Activated naive CD4-positive, alpha-beta T cell treated with anti-CD3 and anti-CD28 coated beads, Interleukin-2, amount 50 U/mL, for 24 hours (primary cell): ENCODE results near the gene DENR.
"Not testable (repeated sequence)": the region's sequence is repeated elsewhere in the genome, so short reads cannot be mapped to it uniquely, and the experiment has no call there.

Experiments
- H3K27ac Mint-ChIP-seq: one replicate; pipeline ENCODE4 v1.8.0; 2021; ENCODE audit warnings: mild to moderate bottlenecking, mixed read lengths
- H3K27me3 Mint-ChIP-seq: one replicate; pipeline ENCODE4 v1.8.0; 2021; ENCODE audit warnings: mixed read lengths
- H3K36me3 Mint-ChIP-seq: one replicate; pipeline ENCODE4 v1.8.0; 2021; ENCODE audit warnings: mixed read lengths
- H3K4me1 Mint-ChIP-seq: one replicate; pipeline ENCODE4 v1.8.0; 2021; ENCODE audit warnings: mixed read lengths
- H3K4me3 Mint-ChIP-seq: one replicate; pipeline ENCODE4 v1.8.0; 2021; ENCODE audit warnings: mild to moderate bottlenecking, mixed read lengths
- H3K9me3 Mint-ChIP-seq: one replicate; pipeline ENCODE4 v1.8.0; 2021; ENCODE audit warnings: mixed read lengths

The DENR gene

DNA sequence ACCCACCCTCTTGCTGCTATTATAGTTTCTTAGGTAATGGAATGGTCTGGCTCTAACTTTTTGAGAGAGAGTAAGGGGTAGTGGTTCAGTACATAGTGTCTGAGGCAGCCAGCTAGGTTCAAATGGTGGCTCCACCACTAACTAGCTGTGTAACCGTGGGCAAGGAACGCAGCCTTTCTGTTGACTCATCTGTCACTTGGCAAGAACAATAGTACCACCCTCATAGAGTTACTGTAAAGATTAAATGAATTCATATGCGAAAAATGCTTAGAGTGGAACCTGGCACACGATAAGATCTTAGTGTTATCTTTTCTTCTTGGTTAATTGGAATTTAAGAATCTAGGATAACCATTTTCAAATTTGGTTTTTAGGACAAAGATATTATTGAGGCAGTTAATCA, 35.8 kb downstream of the DENR start:
- H3K4me3 Mint-ChIP-seq, result no peak overlapping the region
- H3K9me3 Mint-ChIP-seq, result no peaks in the 10 kb centered on the region
- no peaks in the 10 kb centered on the region for H3K4me1 Mint-ChIP-seq
- no peak overlapping the region for H3K27ac Mint-ChIP-seq
- no peaks in the 10 kb centered on the region for H3K27me3 Mint-ChIP-seq
- H3K36me3 Mint-ChIP-seq, result no peaks in the 10 kb centered on the region

GRCh38 chr12:122789637-122790036, 37.0 kb downstream of the DENR start:
- no peaks in the 10 kb centered on the region for H3K36me3 Mint-ChIP-seq
- H3K27me3 Mint-ChIP-seq, result no peaks in the 10 kb centered on the region
- no peaks in the 10 kb centered on the region for H3K9me3 Mint-ChIP-seq
- no peaks in the 10 kb centered on the region for H3K4me1 Mint-ChIP-seq
- H3K4me3 Mint-ChIP-seq, result no peak overlapping the region
- H3K27ac Mint-ChIP-seq, result no peak overlapping the region

DNA sequence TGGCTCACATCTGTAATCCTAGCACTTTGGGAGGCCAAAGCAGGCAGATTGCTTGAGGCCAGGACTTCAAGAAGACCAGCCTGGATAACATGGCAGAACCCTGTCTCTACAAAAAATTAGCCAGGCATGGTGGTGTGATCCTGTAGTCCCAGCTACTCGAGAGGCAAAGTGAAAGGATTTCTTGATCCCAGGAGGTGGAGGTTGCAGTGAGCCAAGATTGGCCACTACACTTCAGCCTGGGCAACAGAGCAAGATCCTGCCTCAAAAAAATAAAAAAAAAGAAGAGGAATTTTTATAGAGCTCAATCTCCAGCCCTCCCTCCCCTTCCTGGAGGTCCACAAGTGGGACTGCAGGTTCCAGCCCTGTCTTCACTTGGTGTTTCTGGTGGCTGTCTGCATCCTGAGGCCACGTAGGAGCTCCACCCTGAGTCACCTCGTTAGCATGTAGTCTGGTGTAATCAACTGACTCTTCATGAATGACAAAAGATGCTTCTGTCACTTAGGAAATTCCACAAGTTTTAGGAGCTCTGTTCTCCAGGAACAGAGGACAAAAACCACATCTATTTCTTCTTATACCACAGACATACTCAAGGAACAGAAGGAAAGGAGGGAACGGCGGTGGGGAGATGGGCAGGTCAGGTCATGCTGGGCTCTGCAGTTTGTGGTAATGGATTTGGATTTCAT, 37.9 kb downstream of the DENR start:
- Mint-ChIP-seq H3K27ac (no peak overlapping the region), H3K4me1 (no peaks in the 10 kb centered on the region), H3K36me3 (no peaks in the 10 kb centered on the region), H3K27me3 (no peaks in the 10 kb centered on the region), H3K9me3 (no peaks in the 10 kb centered on the region), H3K4me3 (no peak overlapping the region)

DNA sequence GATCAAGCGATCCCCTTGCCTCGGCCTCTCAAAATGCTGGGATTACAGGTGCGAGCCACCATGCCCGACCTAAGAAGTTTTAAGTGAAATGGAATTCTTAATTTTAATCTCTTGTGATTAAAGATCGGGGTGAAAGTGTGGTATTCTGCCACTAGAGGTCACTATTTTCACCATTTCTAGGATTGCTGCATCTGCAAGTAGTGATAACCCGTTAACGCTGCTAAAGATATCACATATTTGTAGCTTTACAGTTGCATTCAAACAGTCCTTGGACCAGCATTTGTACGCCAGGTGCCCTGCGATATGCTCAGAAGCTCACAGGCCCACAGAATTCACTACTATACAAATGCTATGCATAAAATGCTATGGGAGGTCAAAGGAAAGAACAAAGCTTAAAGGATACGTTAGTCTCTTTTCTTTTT, 41.1 kb downstream of the DENR start:
- no peaks in the 10 kb centered on the region for H3K4me1 Mint-ChIP-seq
- no peak overlapping the region for H3K4me3 Mint-ChIP-seq
- H3K9me3 Mint-ChIP-seq, result no peaks in the 10 kb centered on the region
- H3K27ac Mint-ChIP-seq, result no peak overlapping the region
- no peaks in the 10 kb centered on the region for H3K36me3 Mint-ChIP-seq
- no peaks in the 10 kb centered on the region for H3K27me3 Mint-ChIP-seq

- Mint-ChIP-seq H3K27me3 (no peaks in the 10 kb centered on the region), H3K36me3 (no peaks in the 10 kb centered on the region), H3K4me1 (no peaks in the 10 kb centered on the region), H3K9me3 (no peaks in the 10 kb centered on the region), H3K4me3 (no peak overlapping the region), H3K27ac (no peak overlapping the region)
Observed at GRCh38 chr12:122795807-122796206, 43.2 kb downstream of the DENR start.

- H3K4me3 Mint-ChIP-seq, result no peak overlapping the region
- H3K27ac Mint-ChIP-seq, result no peak overlapping the region
- no peaks in the 10 kb centered on the region for H3K27me3 Mint-ChIP-seq
- H3K36me3 Mint-ChIP-seq, result no peaks in the 10 kb centered on the region
- H3K4me1 Mint-ChIP-seq, result no peaks in the 10 kb centered on the region
- H3K9me3 Mint-ChIP-seq, result no peaks in the 10 kb centered on the region
Observed at GRCh38 chr12:122799641-122800243, 47.1 kb downstream of the DENR start.

DNA sequence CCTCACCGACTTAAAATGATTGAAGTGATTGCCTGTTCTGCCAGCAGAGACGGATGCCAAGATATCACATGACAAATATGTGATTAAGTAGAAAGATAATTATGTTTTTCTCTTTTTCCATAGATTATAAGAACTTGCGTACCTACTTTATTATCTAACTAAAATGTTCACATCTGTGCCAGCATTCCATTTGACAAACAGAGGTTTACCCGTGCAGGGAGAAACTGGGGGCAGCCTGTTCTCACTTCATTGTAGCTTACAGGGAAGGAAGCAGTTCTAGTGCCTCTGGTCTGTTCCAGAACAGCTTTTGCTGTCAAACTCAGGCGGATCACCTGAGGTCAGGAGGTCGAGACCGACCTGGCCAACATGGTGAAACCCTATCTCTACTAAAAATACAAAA, 51.3 kb downstream of the DENR start:
- H3K27me3 Mint-ChIP-seq, result no peaks in the 10 kb centered on the region

DNA sequence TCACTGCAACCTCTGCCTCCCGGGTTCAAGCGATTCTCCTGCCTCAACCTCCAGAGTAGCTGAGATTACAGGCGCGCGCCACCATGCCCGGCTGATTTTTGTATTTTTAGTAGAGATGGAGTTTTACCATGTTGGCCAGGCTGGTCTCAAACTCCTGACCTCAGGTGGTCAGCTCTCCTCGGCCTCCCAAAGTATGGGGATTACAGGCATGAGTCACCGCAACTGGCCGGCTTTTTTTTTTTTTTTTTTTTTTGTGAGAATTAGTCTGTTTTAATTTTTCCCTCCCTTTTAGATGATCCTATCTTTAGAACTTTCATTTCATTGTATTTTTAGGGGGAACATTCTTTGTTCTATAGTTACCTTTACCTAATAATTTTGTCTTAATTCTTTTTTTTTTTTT, 52.3 kb downstream of the DENR start:
- H3K27ac Mint-ChIP-seq, H3K4me3 Mint-ChIP-seq, H3K27me3 Mint-ChIP-seq, H3K4me1 Mint-ChIP-seq, H3K36me3 Mint-ChIP-seq, H3K9me3 Mint-ChIP-seq: not testable (repeated sequence)

More for the DNA sequence above, 51.3 kb downstream of the DENR start:
- Mint-ChIP-seq H3K4me1 (no peaks in the 10 kb centered on the region), H3K27ac (no peak overlapping the region), H3K36me3 (peaks cover 3% of the 10 kb centered on the region), H3K9me3 (no peaks in the 10 kb centered on the region), H3K4me3 (no peak overlapping the region)

- no peaks in the 10 kb centered on the region for H3K9me3 Mint-ChIP-seq
- H3K27ac Mint-ChIP-seq, result no peak overlapping the region
- H3K27me3 Mint-ChIP-seq, result no peaks in the 10 kb centered on the region
- no peaks in the 10 kb centered on the region for H3K4me1 Mint-ChIP-seq
- H3K4me3 Mint-ChIP-seq, result no peak overlapping the region
- H3K36me3 Mint-ChIP-seq, result peaks cover 3% of the 10 kb centered on the region
Observed at GRCh38 chr12:122807651-122808050, 55.0 kb downstream of the DENR start.

DNA sequence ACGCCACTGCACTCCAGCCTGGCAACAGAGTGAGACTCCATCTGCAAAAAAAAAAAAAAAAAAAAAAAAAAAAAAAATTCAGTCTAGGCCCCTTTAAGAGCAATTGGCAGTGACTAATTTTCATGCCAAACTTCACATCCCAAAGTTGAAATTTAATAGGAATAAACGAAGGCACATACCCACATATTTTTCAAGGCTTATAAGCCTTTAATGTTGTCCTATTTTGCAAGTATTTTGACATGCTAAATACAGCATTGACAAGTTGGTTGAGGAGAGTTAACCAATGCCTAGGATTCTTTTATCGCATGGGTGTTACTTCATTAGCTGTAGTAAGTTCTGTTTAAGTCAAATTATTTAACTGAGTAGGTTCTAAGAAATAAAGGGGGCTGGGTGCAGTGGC, 59.2 kb downstream of the DENR start:
- Mint-ChIP-seq H3K4me1 (no peaks in the 10 kb centered on the region), H3K9me3 (no peaks in the 10 kb centered on the region), H3K4me3 (no peak overlapping the region), H3K36me3 (peaks cover 3% of the 10 kb centered on the region), H3K27me3 (no peaks in the 10 kb centered on the region), H3K27ac (no peak overlapping the region)

GRCh38 chr12:122813310-122813713, 60.7 kb downstream of the DENR start:
- Mint-ChIP-seq H3K9me3 (no peaks in the 10 kb centered on the region), H3K27ac (no peak overlapping the region), H3K36me3 (peaks cover 2% of the 10 kb centered on the region), H3K27me3 (no peaks in the 10 kb centered on the region), H3K4me1 (no peaks in the 10 kb centered on the region), H3K4me3 (no peak overlapping the region)

GRCh38 chr12:122819209-122819785, 66.7 kb downstream of the DENR start:
- Mint-ChIP-seq H3K27me3 (no peaks in the 10 kb centered on the region), H3K9me3 (no peaks in the 10 kb centered on the region), H3K4me1 (no peaks in the 10 kb centered on the region), H3K36me3 (no peaks in the 10 kb centered on the region), H3K27ac (no peak overlapping the region), H3K4me3 (no peak overlapping the region)

DNA sequence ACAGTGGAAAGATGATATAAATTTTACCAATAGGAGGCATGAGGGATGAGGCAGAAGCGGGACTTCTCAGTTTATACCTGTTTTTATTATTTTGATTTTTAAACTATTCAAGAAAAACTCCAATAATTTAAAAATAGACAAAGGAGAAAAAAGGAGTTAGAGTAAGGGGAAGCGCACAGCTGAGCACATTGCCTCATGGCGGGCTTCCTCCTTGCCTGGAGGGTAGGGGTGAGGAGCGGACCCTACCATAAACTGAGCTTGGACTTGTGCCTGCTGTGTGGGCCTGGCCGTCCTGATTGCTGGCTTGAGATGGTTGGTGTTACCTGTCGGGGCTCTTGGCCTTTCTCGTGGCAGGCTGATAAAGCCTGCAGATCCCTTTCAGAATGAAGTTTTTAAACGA, 67.5 kb downstream of the DENR start:
- Mint-ChIP-seq H3K36me3 (no peaks in the 10 kb centered on the region), H3K4me1 (no peaks in the 10 kb centered on the region), H3K27me3 (no peaks in the 10 kb centered on the region), H3K4me3 (no peak overlapping the region), H3K9me3 (no peaks in the 10 kb centered on the region), H3K27ac (no peak overlapping the region)
